ENCODE measurements around the gene EPM2AIP1. TPM values are rescaled to one million over a fixed set of nuclear protein-coding genes. Genes with fewer than 3 reads are reported as not detected.

The EPM2AIP1 gene
- total RNA-seq, 1 experiment from 2014 or later = 8.7 TPM

- TF ChIP-seq ZBTB33 (IDR thresholded peaks at IDR 0.05; ENCODE audit: extremely low read depth, insufficient replicate concordance, low read length) (no peak), FOSL1 (IDR thresholded peaks at IDR 0.05; ENCODE audit: low read depth) (no peak)
These were observed 55.4 kb downstream of the EPM2AIP1 start (continued) for GRCh38 chr3:36937492-36937891.

Other genes starting within 250 kb of the EPM2AIP1 start
- not detected for gene DCLK3, start 228.6 kb downstream of the EPM2AIP1 start, total RNA-seq (2021; ENCODE audit: unreplicated experiment)
- 1.1 TPM for gene TRANK1, start 48.1 kb downstream of the EPM2AIP1 start, total RNA-seq (2021; ENCODE audit: unreplicated experiment)
- 9.6 TPM for gene MLH1, start 387 bp upstream of the EPM2AIP1 start, total RNA-seq (2021; ENCODE audit: unreplicated experiment)
- gene LRRFIP2, start 181.5 kb upstream of the EPM2AIP1 start, total RNA-seq (2021; ENCODE audit: unreplicated experiment) = 27.0 TPM